DND-41 (cell line): ENCODE results near the gene IFITM10.

ENCODE experiments used
- CTCF ChIP-seq: IDR thresholded peaks from 2 replicates; pipeline ENCODE4 v1.5.1; 2012; ENCODE audit warnings: borderline replicate concordance, low read length, moderate library complexity, mild to moderate bottlenecking; ENCODE audit not compliant: poor library complexity, severe bottlenecking; ENCODE audit errors: extremely low read depth
- EZH2 ChIP-seq: IDR thresholded peaks from 3 replicates; pipeline ENCODE4 v1.6.1; 2012; ENCODE audit warnings: borderline replicate concordance, low read depth, mild to moderate bottlenecking, moderate library complexity, low read length, inconsistent platforms; ENCODE audit not compliant: severe bottlenecking

GRCh38 chr11:1761110-1761856 is 10.9 kb upstream of the IFITM10 start:
- no peak for TF ChIP-seq CTCF
- TF ChIP-seq EZH2 = no peak
